Putamen (tissue), 1 donor: ENCODE measurements around the gene USP15.

Source experiments
- DNase-seq: peaks from one replicate; pipeline ENCODE4 v3.0.0-alpha.2; 2016; ENCODE audit warnings: low spot score

Gene USP15

GRCh38 chr12:62371661-62372060 is 111.5 kb downstream of the USP15 start:
- DNase-seq: no peak

DNA sequence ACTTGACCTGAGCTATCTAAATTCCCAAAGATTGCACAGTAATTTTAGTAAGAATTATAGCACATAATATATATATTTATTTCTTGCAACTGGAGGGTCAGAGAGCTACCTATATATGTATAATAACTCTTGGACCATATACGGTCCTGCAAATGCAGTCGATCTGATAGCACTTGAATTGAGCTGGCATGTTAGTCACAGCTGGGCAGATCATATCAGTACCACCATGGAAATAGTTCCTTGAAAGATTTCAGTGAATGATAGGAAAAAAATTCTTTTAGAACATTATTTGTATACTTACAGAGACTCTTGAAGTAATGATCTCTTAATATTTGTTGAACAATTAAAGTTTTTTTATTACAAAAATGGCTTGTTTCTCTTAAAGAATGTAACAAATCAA is 111.9 kb downstream of the USP15 start:
- no peak for DNase-seq

DNA sequence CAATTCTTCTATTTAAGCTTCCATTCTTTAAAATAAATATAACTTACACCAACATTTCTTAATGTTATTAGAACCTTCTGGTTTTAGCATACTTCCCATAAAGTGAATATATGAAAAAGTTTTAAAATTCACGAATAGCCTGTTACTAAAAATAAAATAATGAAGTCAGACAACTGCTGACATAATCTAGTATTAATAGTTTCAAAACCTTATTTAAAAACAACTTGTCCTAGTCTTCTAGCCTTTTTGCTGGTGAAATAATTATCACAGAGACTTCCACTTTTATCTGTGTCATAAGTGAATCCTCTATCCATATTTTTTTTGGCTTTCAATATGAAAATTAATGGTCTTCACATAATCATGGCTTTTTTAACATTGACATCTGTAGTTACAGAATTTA is 112.6 kb downstream of the USP15 start:
- no peak for DNase-seq

DNA sequence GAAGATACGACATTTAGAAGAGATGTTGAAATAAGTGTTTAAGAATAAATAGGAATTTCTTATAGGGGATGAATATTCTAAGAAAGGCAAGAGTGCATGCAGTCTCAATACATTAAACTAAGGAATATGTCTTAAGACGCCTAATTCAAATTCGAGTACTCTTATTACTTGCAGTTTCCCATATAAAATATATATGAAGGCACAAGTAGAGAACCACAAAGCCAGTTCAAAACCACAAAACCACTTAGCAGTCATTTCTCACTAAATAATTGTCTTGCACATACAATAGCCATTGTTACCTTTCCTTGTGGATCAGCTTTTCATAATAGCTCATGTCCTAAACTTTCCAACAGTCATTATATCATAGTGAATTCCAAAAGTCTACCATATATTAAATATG is 115.4 kb downstream of the USP15 start:
- no peak for DNase-seq

- no peak for DNase-seq
These were observed 119.0 kb downstream of the USP15 start for GRCh38 chr12:62379026-62379722.

DNA sequence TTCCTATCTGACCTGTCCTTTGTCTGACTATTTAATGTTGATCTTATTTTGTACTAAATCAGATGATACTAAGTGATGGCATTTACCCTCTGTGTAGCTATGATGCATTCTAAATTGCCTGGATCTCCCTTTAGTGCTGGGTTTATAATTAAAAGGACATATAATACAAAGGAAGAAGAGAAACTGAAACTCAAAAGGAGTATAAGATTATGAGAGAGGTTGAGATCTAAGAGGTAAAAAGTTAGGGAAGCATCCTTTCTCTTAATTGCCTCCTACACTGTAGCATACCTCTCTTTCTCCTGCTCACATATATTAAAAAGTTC is 119.5 kb downstream of the USP15 start:
- DNase-seq: no peak

DNA sequence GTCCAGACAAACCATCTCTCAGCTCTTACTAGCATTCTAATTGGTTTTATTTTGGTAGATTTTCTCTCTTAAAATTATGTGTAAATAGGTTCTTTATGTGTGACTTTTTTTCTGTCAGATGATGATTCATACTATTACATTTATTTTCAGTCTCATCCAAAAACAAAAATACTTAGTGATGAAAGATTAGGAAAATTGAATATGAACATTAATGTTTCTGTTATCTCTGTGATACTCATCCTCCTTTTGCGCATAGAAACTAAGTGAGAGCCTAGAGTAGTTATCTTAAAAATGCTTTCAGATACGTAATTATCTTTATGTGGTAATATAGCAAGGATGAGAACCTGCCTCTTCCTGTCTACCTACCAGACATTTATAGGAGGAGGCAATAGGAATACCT is 122.3 kb downstream of the USP15 start:
- DNase-seq: no peak

- no peak for DNase-seq
These were observed 136.5 kb downstream of the USP15 start for GRCh38 chr12:62396750-62397149.

GRCh38 chr12:62400135-62400534 is 139.9 kb downstream of the USP15 start:
- no peak for DNase-seq

GRCh38 chr12:62401631-62402030 is 141.4 kb downstream of the USP15 start:
- DNase-seq: no peak

DNA sequence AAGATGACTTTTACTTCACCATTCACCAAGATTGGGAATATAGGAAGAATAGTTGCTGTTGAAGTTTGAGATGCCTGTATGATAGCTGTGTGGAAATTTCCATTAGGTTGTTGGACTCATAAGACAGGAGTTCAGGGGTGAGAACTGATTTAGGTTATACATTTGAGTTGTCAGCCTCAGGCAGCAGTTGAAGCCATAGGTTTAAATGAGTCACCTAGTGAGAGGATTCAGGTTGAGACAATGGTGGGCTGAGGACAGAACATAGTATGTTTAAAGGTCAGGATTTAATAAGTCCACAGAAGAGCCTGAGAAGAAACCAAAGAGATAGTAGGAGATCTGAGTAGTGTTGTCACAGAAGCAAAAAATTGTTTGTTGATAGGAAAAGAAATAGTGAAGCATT is 142.8 kb downstream of the USP15 start:
- no peak for DNase-seq

DNA sequence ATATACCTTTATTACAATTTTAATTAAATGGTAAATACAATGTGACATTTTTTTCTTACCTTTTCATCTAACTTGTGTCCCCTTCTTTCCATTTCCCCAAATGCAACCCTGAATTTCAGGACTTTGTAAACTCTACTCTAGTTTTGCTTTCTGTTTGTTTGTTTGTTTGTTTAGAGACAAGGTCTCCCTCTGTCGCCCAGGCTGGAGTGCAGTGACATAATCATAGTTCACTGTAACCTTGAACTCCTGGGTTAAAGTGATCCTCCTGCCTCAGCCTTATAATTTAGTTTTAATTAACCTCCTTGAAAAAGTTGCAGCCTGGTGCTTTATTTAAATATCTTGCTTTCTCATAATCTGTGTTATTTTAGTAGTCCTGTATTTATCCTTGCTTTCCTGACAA is 147.4 kb downstream of the USP15 start:
- DNase-seq: no peak

- DNase-seq: no peak
These were observed 148.9 kb downstream of the USP15 start for GRCh38 chr12:62409068-62409467.

GRCh38 chr12:62414180-62414579 is 154.0 kb downstream of the USP15 start:
- DNase-seq: no peak

GRCh38 chr12:62426089-62426488 is 165.9 kb downstream of the USP15 start:
- no peak for DNase-seq

DNA sequence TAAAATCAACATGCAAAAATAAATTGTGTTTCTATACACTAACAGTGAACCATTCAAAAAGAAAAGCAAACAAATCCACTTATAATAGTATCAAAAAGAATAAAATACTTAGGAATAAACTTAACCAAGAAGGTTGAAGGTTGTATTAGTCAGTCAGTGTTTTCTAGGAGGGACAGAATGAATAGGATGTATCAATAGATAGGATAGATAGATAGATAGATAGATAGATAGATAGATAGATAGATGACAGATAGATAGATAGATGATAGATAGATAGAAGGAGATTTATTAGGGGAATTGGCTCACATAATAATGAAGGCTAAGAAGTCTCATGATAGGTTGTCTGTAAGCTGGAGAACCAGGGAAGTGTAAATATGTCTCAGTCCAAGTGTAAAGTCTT is 169.3 kb downstream of the USP15 start:
- no peak for DNase-seq

DNA sequence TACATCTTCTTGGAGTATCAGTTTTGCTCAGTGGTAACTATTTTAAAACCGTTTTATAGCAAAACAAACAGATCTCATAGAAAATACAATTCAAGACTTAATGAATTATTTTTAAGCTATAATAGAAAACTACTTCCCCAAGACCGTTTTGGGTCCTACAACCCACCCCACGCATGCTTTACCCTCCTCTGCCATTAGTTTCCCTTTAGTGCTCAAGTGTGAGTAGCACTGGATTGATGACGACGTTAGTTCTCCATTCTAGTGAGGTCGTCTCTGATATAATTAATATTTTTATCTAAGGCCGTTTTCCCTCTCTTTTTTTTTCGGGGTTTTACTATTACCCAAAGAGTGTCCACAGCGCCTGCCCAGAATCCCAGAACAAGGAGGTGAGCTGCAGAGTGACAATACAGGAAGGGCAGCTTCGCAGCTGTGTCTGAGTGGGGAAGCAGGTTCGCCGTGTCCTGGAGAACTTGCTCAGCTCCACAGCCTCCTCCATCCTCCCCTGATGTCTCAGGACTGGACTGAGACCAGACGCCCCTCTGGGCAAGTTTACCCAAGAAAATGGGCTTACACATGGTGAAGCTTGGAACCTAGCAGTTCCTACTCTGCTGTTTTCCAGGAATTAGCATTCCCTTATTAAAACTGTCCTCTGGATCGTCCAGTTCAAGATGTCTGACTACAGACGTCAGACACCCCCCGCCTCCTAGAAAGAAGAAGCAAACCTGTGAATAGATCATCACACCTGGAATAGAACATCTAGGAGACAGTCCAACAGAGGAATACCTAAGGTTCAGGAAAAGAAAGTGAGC is 174.5 kb downstream of the USP15 start:
- no peak for DNase-seq

DNA sequence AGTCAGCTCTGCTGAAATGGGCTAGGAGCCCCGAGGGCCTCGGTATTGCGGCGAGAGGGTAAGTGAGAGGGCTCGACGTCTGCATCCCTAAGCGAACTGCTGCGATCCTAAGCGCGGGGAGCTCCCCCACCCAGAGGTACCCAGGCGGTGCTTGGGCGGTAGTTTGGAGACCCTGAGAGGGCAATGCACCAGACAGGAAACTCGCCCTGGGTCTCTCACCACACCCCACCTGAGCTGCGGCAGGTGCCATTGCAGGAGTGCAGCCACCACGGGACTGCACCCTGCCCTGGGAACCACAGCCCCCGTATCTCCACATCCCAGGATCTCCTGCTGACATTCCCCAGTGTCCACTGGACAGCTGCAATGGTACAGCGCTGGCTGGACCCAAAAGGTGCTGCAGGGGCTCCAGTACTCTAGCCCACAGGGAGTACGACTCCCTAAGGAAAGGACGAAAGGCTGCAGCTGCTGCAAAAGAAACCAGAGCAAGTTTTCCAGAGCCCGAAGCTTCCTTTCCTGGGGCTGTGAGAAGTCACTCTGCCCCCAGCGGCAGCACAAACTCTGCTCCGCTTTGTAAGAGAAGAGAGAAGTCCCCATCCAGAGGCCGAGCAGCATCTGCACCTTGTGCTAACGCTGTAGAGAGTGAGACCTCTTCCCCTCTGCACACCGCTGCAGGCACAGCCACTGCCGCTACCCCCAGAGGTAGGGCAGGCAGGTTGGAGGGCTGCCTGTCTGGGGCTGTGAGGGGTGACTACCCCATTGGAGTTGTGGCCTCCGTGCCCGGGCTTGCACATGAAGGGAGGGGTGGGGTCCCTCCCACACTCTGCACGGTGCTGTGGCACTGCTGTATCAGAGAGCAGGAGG is 175.3 kb downstream of the USP15 start:
- DNase-seq: peak; percentile 36

DNA sequence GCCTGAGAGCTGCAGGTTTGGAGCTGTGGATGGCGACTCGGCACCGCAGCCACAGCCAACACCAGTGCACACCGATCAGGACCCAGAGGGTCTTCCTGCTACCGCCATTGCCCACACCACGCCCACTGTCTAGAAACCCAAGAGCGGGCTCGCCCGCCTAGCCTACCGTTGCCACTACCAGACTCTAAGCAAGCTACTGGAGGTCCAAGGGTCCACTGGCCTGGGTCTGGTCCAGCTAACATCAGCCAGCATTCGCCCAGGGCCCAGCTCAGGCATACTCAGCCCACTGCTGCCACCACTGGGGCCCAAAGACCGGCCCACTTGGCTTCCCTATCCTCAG is 175.9 kb downstream of the USP15 start:
- DNase-seq: no peak

DNA sequence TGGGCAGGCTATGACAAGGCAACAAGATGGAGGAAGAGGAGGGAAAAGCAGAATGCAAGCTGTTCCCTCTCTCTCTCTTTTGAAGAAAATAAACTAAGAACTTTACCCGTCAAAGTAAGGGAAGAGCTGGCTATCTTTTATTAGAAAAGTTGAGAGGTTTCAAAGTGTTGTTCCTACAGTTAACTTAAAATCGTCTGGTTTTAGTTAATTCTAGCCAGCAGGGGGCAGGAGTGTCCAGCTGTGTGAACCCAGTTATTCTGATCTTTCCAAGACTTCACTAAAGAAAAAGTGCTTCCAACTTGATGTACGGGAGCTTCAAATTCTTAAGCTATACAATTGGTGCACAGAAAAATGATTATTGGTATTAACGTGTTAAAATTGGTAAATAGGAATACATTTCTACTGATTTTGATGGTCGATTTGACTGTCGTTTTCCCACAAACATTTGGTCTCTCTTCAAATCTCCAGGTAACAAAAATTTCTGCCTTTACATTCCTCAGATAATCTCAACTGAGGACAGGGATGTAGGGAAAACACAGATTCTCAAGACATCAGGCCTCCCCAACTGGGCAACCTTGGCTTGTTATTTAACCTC is 178.0 kb downstream of the USP15 start:
- peak; percentile 47 for DNase-seq

DNA sequence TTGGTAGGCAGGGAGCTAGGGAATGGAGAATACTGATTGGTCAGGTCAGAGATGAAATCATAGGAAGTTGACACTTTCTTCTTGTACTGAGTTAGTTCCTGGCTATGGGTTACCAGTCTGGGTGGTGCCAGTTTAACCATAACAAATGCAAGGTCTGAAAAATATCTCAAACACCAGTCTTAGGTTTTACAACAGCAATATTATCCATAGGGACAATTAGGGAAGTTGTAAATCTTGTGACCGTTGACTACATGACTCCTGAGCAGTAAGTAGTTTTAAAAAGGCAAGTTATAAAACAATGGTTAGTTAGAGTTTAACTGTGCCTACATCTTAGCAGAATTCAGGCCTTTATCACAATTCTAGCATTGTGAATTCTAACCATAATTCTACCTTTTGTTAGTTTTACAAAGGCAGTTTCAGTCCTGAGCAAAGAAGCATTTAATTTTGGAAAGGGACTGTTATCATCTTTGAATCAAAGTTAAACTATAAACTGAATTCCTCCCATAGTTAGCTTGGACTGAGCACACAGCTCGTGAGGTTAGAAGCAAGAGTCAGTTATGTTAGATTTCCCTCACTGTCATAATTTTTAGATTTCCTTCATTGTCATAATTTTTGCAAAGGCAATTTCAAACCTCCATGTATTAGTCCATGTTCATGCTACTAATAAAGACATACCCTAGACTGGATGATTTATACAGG is 186.7 kb downstream of the USP15 start:
- no peak for DNase-seq

- no peak for DNase-seq
These were observed 188.2 kb downstream of the USP15 start for GRCh38 chr12:62448436-62448835.
